ENCODE data around the gene MEPCE. TPM values are rescaled to one million over a fixed set of nuclear protein-coding genes. Genes with fewer than 3 reads are reported as not detected.

Gene MEPCE
- total and polyA plus RNA-seq, 9 of the 15 experiments (the other 6 are each of a cell fraction or from before 2014, with no cell fraction given) = 10.9 to 76.3 (median 44.1) TPM

- TF ChIP-seq GATAD2A (IDR thresholded peaks at IDR 0.05) = no peak
- TF ChIP-seq LARP7 (IDR thresholded peaks at IDR 0.05) = no peak
- TF ChIP-seq ARID4B (CRISPR knock-in tag; IDR thresholded peaks at IDR 0.05) = peak; percentile 68; the same call in 1 of the 2 replicates
- TF ChIP-seq RHOXF2B (CRISPR knock-in tag; conservative IDR thresholded peaks at IDR 0.05) = no peak
- TF ChIP-seq KDM4B (IDR thresholded peaks at IDR 0.05; ENCODE audit: borderline replicate concordance in 2 of 2, low read depth in 1 of 2) = no peak
- no peak for TF ChIP-seq SMARCE1 (IDR thresholded peaks at IDR 0.05)
- TF ChIP-seq SETDB1 (IDR thresholded peaks at IDR 0.05; ENCODE audit: low read length) = no peak
- TF ChIP-seq MAFF (IDR thresholded peaks at IDR 0.05; ENCODE audit: low read length) = no peak
- 0 out of 4 replicates have a peak, but pooled peaks of 1 of the 2 experiments have one; percentile 45 for TF ChIP-seq MLLT1 (IDR thresholded peaks at IDR 0.05)
- TF ChIP-seq TBL1XR1 (IDR thresholded peaks at IDR 0.05; ENCODE audit: low read length in 2 of 2) = no peak
- no peak for TF ChIP-seq TSC22D4 (tag; IDR thresholded peaks at IDR 0.05)
- no peak for TF ChIP-seq ZBTB34 (CRISPR knock-in tag; IDR thresholded peaks at IDR 0.05)
- no peak for TF ChIP-seq GTF2A2 (tag; IDR thresholded peaks at IDR 0.05)
- no peak for TF ChIP-seq PHF20 (IDR thresholded peaks at IDR 0.05; ENCODE audit: partially characterized antibody)
- no peak for TF ChIP-seq SMARCB1 (IDR thresholded peaks at IDR 0.05; ENCODE audit: insufficient read length, low read depth)
- 0 out of 2 replicates have a peak, but pooled peaks have one; percentile 51 for TF ChIP-seq ATF6 (CRISPR knock-in tag; IDR thresholded peaks at IDR 0.05)
- no peak for TF ChIP-seq ZNF197 (CRISPR knock-in tag; IDR thresholded peaks at IDR 0.05; ENCODE audit: low read depth)
- TF ChIP-seq EZH2 (IDR thresholded peaks at IDR 0.05; ENCODE audit: borderline replicate concordance, low read depth, low read length) = no peak
- TF ChIP-seq CBX3 (IDR thresholded peaks at IDR 0.05; ENCODE audit: borderline replicate concordance in 1 of 2, low read length in 2 of 2) = no peak
These were observed 47.6 kb downstream of the MEPCE start (continued) for GRCh38 chr7:100476903-100477870.
